HG02852 (cell line): ENCODE data around the gene KRTAP20-1.

Experiments used
- ATAC-seq: cut with Tn5 transposase; IDR thresholded peaks from one replicate; pipeline ENCODE4 v1.9.1; 2021; ENCODE audit warnings: mild to moderate bottlenecking, moderate library complexity; ENCODE audit not compliant: unreplicated experiment

KRTAP20-1 gene

GRCh38 chr21:30642564-30642963, 26.3 kb downstream of the KRTAP20-1 start, which contains the start of gene KRTAP20-3:
Gene KRTAP20-3 (plus strand): TSS chr21:30642864.
- ATAC-seq: no peak

GRCh38 chr21:30646904-30647414, 30.7 kb downstream of the KRTAP20-1 start:
- ATAC-seq: no peak

GRCh38 chr21:30652891-30653290, 36.7 kb downstream of the KRTAP20-1 start:
- no peak for ATAC-seq
